NCI-H187 (cell line): ENCODE data around the gene FMO1.
"Not testable (repeated sequence)": the region's sequence is repeated elsewhere in the genome, so short reads cannot be mapped to it uniquely, and the experiment has no call there.

ENCODE experiments used
- DNase-seq, 2 experiments: peaks; one replicate each; lab custom pipeline; 2025; lab: John Stamatoyannopoulos, UW

The FMO1 gene

DNA sequence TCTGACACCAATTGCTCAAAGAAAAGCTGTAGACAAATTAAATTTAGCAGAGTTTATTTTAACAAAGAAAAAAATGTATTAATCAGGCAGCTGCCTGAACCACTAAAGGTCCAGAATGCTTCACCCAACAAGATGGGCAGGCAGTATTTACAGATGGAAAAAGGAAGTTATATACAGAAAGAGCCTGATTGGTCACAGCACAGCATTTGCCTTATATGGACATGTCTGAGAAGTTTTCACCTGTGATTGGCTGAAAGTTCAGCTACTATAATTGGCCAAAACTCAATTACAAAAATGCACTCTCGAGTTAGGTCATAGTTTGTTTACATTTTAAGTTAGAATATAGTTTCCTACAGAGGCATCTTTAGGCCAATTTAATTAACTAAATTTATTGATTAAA lies 15.1 kb upstream of the FMO1 start:
- no peak for DNase-seq

DNA sequence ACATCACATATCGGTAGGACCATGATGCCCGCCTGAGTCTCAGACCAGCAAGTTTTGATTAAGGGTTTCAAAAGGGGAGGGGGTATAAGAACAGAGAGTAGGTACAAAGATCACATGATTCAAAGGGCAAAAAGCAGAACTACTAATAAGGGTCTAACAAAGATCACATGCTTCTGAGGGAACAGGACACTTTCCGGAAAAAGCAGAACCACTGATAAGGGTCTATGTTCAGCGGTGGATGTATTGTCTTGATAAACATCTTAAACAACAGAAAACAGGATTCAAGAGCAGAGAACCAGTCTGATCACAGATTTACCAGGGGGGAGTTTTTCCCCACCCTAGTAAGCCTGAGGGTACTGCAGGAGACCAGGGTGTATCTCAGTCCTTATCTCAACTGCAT lies 12.1 kb upstream of the FMO1 start:
- DNase-seq = not testable (repeated sequence)

DNA sequence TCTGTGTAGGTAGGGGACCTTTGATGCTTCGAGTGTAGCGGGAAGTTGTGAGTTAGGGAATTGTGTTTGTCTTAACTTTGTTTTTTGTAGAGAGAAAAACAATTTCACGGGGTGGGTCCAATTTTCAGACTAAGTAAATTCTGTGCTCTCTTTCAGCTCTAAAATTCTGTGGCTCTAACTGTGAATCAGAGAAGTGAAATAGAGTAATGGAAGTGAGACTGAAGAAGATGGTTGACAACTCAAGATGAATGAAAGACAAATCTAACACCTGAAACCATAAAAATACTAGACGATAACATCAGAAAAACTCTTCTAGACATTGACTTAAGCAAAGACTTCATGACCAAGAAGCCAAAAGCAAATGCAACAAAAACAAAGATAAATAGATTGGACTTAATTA lies 4.4 kb upstream of the FMO1 start:
- no peak for DNase-seq

DNA sequence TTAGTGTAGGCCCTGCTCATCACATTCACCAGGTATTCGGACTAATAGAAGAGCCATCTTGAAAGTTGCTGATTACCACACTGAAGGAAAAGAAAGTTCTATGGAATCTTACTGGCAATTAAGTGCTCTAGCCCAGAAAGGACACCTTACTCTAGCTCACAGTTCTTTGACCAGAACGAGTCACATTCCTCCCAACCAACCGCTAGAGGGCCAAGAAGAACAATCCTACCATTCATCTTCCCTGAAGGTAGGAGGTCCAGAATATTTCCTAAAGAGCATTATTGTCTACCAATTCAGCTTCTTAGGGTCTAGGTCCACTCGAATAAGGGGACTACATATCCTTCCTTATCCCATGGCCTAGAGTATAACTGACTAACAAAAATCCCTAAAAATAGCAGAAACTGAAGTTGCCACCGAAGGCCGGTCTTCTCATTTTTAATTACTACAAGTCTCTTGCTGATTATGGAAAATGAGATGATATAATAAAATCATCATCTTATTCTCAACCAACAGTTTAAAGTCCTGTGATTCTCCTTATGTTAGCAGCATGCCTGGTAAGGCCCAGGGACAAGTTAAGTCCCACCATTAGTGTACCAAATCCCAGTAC lies 2.7 kb upstream of the FMO1 start:
- DNase-seq = no peak

DNA sequence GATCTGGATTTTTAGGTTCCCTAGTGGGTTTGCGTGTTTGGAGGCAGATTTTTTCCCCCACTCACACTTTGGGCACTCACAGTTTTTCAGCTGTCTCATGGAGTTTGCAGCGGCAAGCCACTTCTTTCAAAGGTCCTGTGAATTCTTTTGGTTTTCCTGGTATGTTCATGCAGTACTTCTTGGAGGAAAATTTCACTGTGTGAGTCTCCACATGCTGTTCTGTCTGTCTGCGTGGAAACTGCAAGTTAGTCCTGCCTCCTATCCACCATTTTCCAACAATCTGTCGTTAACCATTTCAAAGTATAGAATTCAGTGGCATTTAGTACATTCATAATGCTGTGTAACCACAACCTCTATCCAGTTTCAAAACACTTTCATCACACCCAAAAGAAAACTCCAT lies 793 bp upstream of the FMO1 start:
- no peak for DNase-seq

DNA sequence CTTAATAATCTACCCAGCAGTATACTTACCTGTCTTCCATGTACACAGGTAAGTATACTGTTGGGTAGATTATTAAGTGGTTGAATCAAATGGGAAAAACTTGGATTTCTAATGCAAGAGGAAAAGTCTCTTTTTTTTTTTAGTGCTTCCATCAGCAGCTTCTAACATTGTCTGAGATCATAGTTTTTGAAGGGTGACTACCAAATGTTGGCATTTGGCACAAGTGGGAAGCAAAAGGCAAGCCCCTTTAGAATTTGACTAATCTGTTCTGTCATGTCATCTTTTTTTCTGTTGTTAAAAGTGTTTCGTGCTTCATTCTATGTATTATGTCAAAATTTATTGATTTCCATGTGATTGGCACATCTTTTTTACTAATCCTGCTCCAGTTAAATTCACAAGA lies 547 bp downstream of the FMO1 start:
- no peak for DNase-seq

DNA sequence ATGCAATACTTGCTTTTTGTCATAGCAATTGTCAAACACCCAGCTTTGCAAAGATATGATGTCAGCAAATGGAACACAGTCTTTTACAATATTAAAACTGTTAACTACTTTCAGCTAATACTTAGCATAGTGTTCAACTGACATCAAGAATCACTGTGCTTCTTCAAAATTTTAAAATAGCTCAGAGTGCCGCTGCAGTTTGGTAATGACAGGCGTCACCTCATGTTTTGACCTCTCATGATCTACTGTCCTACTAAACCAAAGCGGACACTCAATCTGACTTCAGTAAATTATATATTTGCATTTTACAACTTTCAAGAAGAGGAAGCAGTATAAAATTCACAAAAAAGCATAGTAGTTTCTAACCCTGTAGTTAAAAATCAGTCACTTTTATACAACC lies 2.0 kb downstream of the FMO1 start:
- no peak for DNase-seq

DNA sequence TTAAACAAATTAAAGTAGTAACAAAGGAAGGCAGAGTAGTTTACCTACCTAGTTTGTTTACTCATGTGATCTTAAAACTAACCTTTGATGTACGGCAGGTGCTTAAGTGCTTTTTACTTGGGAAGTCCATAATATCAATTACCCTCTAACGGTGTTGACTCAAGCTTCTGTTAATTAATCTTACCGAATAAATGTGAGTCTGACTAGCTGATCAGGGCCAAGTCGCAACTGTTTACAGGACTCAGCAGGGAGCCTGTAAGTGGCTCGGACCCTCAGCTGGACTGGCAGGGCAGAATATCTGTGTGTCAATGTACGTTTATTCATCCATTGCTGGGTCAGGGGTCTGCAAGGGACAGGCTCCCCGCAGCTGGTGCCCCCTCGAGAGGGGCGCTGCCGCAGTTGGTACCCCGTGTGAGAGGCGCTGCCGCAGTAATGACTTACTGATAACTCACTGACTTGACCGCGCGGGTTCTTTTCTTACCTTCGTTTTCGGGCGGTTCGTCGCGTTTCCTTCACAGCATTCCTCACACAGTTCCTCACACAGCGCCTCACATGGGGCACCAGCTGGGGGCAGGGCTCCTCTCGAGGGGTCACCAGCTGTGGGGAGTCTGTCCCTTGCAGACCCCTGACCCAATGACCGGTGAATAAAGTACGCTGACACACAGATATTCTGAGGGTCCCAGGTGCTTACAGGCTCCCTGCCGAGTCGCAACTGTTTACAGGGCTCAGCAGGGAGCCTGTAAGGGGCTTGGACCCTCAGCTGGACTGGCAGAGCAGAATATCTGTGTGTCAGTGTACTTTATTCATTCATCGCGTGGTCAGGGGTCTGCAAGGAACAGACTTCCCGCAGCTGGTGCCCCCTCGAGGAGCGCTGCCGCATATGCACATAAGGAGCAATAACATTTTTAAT lies 3.0 kb downstream of the FMO1 start:
- peak; percentile 86 to 96 for DNase-seq

DNA sequence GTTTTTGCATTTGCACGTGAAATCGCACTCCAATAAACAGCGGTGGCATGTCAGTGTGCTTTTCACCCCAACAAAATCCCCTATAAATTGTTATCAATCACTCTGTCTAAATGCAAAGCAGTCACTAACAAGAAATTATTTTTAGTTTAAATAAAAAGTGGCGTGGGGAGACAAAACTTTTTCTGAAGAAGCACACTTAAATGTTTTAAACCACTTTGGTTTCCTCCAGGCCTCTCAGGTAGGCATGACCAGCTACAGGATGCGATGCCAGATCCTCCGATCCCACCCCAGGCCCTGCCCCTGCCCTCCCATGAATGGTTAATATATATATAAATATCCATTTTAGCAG lies 3.6 kb downstream of the FMO1 start:
- no peak for DNase-seq

DNA sequence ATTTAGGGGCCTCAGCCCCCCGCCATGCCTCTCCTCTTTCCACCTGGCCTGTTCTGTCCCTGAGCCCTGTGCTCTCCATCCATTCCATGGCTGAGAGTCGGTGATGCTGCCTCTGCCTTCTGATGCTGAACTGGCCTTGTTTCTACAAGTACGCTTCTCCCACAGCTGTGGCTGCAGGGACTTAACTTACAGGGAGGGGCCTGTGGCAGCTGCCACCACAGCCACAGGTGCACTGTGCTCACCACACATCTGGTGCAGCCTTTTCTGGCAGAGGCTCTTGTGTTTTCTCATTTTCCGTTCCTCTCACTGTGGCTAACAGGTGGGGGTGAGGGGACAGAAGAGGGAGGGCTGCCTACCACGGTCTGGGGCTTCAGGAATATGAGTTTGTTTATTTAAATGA lies 4.2 kb downstream of the FMO1 start:
- peak; percentile 26 to 48 for DNase-seq

DNA sequence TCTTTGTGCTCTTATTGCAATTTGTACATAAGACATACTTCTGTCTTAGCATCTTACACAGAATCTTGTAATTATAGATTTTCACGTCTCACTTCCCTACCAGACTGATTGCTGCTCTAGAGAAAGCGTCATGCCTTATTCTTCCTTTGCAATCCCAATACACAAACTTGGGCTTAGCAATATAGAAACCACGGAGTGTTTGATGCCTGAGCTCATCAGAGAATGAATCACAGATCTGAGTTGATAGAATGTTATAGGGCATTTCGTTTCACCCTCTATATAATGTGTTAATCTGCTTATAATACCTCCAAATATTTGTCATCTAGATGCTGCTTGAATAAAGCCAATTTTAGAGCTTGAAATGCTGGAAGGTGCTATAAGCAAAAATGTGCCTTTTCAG lies 6.6 kb downstream of the FMO1 start:
- DNase-seq = no peak

DNA sequence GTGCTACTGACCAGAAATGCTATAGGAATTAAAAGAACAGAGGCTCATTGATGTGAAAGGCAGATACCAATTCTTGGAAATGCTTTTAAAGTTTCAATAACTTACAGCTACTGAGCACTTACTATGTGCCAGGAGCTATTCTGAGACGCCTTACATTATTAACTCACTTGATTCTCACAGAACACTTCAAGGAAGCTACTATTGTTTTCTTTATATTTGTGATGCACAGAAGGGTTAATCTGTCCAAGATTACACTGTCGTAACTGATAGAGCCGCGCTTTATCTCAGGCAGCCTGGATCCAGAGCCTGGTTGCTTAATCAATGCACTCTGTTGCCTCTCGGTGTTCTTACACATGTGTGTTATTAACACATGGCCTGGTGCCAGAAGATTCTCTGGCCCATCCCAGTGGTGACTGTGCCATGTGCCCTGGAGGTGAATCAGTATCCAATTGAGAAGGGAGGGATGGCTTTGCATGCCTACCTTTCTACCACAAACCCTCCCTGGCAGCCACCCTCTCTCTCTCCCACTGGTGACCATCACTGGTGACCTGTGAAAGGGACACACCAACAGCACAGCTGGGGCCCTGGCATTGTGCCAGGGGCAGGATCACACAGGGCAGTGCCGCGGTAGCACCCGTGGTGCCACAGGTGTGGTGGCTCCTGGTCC lies 8.8 kb downstream of the FMO1 start:
- no peak for DNase-seq

DNA sequence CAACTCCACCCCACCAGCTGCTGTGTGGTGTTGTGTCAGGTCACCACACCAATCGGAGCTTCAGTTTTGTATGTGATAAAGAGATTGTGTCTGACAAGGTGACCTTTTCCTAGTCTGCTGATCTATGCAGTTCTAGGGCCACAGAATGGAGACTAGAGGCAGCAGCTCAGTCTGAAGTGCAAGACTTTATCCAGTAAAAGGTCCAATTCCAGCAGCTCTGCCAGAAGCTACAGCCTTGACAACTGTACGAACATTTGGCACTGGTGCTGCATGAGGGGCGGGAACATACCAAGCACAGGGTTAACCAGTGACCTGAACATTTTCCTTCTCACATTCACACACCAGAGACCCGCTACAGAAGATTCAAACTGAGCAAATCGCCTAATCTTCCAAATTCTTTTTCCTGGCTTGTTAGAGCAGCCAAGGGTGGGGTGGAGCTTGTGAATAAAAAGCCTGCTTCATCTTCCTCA lies 9.3 kb downstream of the FMO1 start:
- no peak for DNase-seq

DNA sequence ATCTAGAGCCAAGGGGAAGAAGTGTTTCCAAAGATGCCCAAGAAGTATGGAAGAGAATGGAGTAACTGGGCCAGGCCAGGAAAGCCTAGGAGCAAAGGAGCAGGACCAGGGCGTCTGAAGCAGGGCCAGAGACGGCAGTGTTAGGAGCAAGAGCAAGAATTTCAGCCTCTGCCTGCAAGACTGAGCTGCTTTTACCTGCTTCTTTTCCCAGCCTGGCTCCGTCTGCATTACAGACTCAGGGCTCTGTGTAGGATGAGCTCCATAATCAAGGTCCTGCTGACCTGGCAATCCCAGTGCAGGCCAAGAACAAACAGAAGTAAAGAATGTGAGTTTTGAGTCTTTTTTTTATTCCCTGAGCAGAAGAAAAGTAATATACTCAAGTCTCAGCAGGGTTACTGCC lies 10.1 kb downstream of the FMO1 start:
- no peak for DNase-seq

DNA sequence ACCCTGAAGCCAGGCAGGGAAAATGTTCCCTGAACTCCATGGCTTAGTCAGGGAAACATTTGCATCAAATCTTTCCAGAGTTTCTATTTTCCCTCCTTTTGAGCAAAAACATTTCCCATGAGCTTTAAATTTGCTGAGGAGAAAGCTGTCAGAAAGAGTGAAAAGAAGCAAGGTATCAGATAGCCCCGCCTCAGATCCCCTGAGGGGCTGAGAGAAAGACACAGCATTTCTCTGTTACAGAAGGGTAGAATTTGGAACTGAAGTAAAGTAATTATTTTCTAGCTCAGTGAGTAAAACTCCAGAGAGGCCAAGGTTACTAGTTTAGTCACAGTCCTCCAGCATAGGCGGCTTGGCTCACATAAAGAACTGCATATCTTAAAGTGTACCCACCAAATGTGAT lies 10.6 kb downstream of the FMO1 start:
- DNase-seq = no peak

DNA sequence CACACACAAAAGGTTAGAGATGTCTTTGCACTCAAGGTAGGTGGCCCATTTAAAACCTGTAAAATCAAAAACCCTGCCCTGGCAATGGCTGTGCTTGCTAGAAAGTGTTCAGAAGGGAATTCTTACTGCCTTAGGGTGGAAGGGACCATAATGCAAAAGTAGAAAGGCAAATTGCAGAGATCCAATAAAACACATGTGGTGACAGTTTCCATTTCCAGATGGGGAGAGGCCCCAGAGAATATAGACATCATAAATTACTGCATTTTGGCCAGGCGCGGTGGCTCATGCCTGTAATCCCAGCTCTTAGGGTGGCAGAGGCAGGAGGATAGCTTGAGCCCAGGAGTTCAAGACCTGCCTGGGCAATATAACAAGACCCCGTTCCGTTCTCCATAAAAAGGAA lies 13.0 kb downstream of the FMO1 start:
- DNase-seq = no peak

DNA sequence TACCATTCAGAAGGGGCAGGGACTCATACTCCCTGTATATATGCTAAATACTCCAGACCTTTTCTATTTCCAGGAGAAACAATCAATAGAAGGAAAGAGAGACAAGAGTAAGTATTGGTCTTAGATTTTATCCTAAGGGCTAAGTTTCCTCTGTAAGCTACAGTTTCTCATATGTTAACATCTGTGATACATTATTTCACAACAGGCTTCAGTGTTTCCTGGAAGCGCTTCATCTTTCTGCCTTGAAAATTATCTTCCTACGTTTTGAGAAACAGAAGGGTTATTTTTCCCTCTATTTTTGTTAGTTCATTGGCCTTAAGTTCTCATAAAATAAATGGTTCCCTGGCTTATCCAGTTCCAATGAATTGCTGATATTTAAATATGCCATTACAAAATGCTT lies 15.6 kb downstream of the FMO1 start:
- DNase-seq = no peak

DNA sequence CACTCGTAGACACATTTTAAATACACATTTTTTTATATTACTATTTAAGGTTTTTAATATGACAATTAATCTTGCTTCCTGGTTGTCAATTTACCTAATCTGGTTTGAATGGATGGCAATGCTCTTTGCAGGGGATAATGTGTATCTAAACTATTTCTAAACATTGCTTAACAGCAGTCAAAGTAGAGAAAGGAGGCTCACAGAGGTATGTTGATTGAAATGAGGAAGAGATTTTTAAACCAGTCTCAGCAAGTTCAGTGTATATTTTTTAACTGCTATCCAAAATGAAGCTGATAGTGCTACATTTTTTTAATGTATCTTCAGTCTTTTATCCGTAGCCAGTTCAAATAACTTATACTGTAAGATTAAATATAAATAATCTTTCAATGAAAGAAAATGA lies 17.4 kb downstream of the FMO1 start:
- DNase-seq = no peak

DNA sequence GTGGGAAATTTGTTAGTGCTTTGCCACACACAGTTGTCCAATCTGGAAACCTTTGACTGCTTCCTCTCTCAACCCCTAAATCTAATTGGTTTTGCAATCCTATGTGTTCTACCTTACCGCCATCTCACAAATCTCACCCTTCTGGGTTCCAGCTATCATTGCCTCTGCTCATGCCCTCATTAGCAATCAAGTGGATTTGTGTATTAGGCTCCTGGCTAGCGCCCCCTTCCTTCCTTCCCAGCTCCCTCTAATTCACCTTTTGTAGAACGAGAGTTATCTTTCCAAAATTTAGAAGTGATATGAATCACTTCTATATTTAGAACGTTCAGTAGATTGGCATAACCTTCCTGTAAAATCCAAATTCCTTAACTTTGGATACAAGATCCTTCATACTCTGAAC lies 18.6 kb downstream of the FMO1 start:
- DNase-seq = no peak

DNA sequence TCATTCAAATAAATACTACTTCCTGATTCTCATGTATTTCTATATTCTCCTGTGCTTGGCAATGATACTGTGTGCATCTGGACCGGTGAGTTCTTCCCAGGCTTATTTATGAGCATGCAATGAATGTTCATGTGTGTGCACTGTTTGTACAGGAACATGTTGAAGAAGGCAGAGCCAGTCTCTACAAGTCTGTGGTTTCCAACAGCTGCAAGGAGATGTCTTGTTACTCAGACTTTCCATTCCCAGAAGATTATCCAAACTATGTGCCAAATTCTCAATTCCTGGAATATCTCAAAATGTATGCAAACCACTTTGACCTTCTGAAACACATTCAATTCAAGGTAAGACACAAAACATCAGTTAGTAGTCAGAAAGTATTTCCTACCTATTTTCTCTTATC lies 19.1 kb downstream of the FMO1 start:
- DNase-seq = no peak

DNA sequence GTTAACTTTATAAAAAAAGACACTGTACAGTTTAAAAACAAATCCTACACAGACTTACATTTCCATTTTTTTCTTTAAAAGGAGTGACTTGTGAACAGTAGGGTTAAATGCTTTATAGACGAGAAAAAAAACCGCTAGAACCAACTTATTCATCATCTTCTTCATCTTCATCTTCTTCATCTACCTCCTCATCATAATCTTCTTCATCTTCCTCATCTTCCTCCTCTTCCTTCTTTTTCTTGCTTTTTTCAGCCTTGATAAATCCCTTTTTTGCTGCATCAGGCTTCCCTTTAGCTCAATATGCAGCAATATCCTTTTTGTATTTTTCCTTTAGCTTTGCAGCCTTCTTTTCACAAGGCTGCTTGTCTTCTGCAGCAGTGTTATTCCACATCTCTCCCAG lies 22.5 kb downstream of the FMO1 start:
- DNase-seq = no peak

DNA sequence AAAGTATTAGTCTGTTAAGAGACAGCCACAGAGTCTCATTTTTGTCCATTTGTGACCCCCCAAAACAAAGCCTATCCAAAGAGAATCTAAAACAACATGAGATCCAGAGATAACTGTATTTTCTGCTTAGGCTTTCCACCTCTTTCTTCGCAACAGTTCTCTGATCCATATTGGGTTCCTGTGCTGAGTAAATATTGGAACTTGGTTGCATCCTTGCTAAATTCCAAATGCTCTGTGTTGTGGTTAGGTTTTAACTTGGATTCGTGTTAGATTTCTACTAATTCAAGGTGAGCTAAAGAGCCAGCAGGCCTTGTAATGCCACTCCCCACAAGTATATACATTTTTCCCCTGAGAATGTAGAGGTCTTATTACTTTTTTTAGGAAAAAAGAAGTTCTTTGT lies 29.2 kb downstream of the FMO1 start:
- DNase-seq = no peak

DNA sequence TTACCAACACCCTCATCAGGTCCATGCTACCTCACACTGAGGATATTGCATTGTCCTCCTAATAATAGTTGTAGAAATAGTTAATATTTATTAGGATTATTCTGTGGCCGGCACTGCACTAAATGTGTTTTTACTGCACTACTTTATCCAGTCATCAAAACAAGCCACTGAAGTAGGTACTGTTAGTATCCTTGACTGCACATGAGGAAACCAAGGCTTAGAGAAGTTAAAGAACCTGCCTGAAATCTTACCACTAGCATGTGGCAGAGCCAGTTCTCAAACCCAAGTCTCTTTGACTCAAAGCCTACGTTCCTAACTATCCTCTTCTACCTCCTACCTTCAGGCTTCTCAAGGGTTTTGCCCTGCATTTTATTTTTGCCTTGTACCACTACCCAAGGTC lies 30.9 kb downstream of the FMO1 start:
- no peak for DNase-seq
